GM19467 (cell line): ENCODE measurements around the gene TSPAN9.
"Not testable (repeated sequence)": the region's sequence is repeated elsewhere in the genome, so short reads cannot be mapped to it uniquely, and the experiment has no call there.

Source experiments
- ATAC-seq: cut with Tn5 transposase; IDR thresholded peaks from one replicate; pipeline ENCODE4 v1.9.1; 2021; ENCODE audit warnings: mild to moderate bottlenecking, moderate library complexity; ENCODE audit not compliant: unreplicated experiment

TSPAN9 gene

DNA sequence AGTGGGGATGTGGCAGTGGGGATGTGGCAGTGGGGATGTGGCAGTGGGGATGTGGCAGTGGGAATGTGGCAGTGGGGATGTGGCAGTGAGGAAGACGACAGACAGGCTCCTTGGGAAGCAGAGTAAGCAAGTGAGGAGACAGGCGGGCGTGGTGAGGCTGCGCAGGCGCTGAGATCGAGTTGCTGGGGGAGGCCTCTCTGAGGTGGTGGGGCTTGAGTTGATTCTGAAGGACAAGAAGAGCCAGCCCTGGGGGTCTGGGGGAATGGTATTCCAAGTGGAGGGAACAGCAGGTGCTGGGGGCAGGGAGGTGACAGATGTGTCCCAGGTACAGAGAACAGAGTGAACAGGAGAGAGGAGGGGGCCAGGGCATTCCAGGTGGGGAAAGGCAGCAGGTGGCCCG is 33.8 kb upstream of the TSPAN9 start:
- ATAC-seq, result no peak

DNA sequence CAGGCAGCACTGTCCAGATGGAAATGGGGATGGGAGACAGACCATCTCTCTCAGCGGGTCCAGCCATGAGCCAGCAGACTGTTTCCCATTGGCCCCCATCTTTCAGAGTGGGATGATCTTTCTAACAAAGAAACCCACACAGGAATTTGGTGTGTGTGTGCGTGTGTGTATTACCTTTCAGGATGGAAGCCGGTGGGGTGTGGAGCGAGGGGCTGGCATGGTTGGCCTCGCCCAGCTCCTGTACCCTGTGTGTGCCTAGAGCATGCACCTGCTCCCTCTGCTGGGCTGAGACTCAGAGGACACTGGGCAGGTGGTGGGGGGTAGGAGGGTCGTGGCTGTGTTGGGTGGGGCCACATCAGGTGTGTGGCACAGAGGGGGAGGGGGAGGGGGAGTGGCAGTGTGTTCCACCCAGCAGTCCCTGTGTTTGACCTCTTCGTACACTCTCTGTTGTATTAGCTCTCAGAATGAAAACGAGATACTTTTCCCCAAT is 33.0 kb upstream of the TSPAN9 start:
- no peak for ATAC-seq

DNA sequence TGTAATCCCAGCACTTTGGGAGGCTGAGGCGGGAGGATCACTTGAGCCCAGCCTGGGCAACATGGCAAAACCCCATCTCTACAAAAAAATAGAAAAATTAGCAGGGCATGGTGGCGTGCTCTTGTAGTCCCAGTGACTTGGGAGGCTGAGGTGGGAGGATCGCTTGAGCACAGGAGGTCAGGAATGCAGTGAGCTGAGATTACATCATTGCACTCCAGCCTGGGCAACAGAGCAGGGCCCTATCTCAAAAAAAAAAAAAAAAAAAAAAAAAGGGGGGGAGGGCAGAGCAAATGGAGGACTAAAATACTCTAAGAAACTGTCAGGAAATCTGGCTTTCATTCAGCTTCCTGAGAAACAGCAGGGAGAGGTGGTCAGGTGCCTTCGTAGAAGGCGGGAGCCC is 31.7 kb upstream of the TSPAN9 start:
- ATAC-seq, result no peak

DNA sequence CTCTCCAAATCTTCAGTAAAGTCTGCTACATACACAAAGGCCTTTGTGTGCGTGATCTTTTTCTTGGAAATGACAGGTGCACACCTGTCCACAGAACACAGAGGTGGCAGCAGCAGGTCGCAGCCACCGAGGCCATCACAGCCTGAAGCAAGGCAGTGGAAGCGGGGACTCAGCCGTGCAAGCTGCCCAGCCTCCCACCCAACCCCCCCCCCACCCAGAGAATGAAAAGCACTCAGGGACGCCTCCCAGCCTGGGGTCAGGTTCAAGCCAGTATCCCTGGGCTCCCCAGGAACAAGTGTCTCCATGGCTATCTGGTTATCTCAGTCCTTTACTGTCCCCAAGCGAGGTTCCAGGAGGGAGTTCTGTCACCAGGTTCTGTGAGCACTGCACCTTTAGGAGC is 31.2 kb upstream of the TSPAN9 start:
- ATAC-seq, result no peak

DNA sequence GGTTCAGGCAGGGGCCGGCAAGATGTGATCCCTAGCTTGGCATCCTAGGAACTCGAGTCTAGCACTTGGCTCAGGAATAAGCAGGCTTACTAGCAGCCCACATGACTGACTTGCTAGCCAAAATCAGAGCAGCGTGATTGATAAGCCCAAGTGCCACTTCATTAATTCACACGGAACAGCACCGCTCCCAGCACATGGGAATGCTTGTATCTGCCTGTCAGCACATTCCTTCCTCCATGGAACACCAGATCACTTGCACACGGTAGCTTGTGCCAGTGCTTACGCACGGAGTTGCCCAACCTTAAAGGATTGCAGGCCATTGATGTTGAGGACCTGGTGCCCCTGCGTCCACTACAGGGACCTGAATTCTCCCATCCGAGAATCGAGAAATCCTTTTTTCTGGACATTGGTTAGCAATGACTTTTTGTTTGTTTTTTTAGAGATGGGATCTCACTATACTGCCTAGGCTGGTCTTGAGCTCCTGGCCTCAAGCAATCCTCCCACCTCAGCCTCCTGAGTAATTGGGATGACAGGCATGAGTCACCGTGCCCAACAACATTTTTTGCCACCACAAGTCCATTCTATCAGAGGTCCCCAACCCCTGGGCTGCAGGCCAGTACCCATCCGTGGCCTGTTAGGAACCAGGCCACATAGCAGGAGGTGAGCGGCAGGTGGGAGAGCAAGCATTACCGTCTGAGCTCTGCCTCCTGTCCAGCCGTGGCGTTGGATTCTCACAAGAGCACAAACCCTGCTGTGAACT is 30.6 kb upstream of the TSPAN9 start:
- no peak for ATAC-seq

DNA sequence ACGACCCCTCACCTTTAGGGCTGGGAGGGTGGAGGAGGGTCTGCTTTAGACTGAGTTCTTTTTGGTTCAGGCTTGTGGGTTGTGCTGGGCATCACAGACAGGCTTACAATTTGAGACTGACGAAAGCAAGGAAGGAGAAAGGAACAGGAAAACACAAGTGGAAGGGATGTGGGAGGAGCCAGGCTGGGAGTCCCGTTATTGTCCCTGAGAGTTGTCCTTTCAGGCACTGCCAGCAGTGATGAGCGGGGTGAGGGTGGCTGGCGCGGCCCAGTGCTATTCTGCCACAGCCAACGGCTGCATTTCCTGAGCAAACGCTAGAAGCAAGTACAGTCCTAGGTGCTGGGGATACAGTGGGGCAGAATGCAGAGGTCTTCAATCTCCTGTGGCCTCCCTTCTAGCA is 29.2 kb upstream of the TSPAN9 start:
- no peak for ATAC-seq

DNA sequence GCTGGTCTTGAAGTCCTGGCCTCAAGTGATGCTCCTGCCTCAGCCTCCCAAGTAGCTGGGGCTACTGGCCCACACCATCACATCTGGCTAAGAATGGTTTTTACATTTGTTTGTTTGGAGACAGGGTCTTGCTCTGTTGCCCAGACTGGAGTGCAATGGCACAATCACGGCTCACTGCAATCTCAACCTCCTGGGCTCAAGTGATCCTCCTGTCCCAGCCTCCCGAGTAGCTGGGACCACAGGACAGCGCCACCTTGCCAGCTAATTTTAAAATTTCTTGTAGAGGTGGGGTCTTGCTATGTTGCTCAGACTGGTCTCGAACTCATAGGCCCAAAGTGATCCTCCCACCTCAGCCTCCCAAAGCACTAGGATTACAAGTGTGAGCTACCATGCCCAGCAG is 28.6 kb upstream of the TSPAN9 start:
- no peak for ATAC-seq

DNA sequence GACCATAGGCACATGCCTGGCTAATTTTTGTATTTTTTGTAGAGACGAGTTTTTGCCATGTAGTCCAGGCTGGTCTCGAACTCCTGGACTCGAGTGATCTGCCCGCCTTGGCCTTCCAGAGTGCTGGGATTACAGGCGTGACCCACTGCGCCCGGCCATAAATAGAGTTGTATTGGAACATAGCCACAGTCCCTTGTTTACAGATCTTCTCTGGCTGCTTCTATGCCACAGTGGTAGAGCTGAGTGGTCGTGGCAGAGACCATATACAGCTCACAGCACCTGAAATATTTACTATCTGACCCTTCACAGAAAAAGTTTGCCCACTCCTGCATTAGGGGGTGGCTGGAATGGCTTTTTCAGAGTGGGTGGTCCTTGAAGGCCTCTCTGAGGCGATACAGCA is 28.0 kb upstream of the TSPAN9 start:
- ATAC-seq, result no peak

DNA sequence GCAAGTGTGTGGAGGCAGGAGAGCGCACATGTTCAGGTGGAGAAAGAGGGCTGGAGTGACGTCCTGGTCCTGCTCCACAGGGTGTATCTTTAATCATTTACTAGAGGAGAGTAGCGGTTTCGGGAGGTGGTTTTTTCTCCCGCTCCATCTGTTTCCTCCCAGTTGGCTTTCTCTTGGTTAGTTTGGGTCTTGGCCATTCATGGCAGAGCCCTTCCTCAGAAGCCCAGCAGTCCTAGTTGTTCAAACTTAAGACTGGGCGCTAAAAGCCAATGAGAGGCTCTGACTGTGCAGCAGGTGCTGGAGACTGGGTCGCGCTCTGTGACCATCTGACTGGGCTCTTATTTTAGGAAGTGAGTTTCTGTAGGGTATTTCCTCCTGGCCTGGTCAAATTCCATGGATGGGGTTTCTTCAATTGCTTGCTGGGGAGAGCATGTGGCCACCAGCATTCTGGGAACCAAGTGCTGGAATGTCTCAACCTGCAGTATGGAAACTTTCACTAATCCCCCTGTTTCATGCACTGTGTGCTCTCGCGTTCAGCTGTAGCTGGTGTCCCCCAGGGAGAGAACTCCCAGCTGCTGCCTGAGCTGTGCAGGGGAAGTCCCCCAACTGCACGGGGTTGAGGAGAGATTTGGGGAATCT is 27.4 kb upstream of the TSPAN9 start:
- ATAC-seq, result no peak

DNA sequence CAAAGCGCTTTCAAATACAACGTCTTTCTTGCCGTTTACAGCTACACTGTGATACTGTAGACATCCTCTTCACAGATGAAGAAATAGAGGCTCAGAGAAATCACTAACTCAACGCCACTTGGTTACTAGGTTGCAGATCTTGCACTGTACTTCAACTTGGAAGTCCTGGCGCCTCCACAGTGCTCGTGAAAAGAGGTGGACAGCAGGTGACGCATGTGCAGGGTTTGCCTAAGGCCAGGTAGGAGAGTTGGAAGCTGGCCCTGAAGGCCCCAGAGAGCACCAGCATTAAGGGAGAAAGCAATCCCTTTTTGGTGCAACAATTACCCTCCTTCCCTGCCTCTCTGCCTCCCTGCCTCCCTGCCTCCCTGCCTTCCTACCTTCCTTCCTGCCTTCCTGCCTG is 22.8 kb upstream of the TSPAN9 start:
- no peak for ATAC-seq

DNA sequence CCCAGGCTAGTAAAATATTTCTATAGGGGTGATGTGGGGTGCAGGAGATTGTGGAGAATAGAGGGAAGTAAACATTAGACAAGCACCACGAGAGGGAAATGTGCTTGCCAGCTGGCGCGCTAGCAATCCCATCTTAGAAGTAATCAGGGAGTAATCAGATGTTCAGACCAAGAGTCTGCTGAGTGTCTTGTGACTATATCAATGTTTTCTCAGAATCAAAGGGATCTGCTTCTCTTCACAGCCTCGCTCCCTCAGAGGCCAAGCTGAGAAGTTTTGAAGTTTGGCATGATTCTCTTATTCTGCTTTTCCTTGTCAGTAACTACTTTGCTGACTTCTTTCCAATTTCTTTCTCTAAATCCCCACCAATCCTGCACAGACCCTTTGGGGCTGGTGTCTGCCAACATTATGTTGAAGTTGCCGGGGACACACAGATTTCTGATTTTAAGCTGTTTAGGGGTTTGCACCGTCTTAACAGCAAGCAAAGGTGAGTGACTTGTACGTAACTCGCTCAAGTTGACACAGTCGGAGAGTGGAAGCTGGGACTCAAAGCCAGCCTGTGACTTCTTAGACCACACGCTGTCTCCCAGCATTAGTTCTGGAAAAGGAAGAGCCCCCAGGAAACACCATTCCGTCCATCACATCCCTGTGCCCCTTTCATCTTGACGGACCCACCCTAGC is 22.0 kb upstream of the TSPAN9 start:
- ATAC-seq, result no peak

DNA sequence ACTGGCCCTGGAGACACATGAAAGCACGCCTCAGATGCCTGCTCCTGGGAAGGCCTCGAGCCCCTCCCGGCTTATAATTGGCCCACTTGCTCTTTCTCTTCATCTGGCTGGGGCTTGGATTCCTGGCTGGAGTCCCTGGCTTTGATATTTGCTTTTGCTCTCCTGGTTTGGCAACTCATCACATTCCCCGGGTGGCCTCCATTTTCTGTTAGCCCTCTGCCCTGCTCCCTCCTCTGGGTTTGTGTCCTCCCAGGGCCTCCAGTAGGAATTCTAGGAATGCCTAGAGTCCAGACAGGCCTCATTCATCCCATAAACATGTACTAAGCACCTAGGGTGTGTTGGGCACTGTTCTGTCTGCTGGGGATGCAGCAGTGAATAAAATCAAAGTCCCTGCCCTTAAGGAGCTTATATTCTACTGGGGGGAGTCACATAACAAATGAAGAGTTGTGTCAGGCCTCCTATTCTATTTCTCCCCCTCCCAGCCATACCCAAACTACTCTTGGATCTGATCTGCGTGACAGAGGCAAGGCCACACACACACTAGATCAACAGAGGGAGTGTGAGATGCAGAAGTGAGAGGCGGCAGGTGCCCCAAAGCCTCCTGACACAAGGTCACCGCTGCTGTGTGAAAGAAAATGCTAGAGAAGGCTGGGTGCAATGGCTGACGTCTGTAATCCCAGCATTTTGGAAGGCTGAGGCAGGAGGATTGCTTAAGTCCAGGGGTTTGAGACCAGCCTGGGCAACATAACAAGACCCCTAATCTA is 21.3 kb upstream of the TSPAN9 start:
- no peak for ATAC-seq

DNA sequence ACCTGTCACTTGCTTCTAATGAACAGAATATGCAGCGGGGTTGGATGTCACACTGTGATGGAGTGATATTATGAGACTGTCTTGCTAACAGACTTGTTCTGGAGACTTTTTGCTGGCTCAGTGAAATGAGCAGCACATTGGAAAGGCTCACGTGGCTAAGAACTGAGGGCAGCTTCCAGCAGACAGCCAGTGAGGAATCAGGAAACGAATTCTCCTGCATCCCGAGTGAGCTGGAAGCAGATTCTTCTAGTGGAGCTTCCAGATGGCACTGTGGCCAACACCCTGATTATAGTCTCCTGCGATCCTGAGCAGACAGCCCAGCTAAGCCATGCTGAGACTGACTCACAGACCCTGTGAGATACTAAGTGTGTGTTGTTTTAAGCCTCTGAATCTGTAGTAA is 16.1 kb upstream of the TSPAN9 start:
- ATAC-seq, result no peak

DNA sequence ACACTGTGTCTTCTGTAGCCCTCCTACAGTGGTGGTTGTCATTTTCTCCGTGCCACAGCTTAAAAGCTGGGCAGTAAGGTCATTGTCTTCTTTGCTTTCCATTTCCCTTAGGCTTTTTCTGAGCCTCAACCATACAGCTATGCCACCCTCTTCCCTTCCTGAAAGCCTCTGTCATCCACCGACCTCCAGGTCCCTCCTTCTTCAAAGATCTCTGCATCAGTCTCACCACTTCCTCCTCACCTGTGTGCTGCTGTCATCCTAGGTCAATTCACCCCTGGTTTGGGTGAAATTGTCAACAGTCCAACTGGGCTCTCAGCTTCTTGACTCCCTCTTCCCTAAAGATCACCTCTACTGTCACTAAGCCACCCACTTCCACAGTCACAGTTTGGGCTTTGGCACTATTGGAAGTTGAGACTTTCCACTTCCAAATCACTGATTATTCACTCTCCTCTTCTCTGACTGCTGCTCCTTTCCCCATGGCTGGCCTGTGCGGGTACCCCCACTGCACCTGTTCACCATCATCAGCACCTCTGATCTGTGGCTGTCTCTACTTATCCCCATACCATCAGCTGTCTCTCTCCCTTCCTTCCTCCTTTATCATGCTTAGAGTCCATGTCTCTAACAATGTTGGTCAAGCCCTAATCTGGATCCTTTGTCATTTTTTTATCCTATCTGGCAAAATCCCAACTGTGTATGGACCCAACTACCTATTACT is 15.5 kb upstream of the TSPAN9 start:
- ATAC-seq, result no peak

DNA sequence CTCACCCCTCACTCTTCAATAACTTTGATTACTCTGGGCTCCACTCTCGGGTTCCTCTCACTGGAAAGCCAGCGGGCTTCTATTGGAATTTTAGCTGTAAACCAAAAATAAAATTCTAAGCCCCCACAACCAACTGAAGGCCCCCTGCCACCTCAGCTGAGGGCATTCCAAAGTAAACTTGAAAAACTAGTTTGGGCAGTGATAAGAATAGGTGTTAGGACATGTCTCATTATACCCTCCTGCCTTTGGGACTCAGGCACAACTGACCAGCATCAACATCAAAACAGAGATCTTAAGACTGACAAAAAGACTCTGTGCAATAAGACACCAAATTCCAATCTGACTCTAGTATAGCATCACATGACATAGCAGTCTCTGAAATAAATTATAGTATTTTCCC is 11.9 kb upstream of the TSPAN9 start:
- ATAC-seq, result no peak

DNA sequence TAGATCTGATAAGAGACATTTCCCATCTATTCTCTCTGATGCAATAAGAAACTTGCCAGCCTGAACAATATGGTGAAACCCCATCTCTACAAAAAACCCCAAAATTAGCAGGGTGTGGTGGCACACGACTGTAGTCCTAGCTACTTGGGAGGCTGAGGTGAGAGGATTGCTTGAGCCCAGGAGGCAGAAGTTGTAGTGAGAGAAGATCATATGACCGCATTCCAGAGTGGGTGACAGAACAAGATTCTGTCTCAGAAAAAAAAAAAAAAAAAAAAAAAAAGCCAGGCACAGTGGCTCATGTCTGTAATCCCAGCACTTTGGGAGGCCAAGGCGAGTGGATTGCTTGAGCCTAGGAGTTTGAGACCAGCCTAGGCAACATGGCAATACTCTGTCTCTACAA is 11.3 kb upstream of the TSPAN9 start:
- not testable (repeated sequence) for ATAC-seq

DNA sequence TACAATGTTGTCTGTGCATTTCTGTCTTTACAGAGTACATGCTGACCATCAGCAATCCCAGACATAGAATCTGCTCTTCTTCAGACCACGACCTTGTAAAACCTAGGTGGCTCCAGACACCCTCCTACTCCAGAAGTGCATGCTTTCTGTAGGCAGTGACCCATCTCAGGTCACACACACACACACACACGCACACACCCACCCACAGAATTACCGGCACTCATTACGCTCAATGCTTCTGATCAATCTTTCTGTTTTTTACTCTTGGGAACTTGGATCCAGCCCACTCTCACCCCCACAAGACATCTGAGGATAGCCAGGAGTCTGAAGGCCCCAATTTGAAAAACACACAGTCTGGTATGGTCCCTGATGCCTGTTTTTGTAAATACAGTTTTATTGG is 7.5 kb upstream of the TSPAN9 start:
- ATAC-seq, result no peak

DNA sequence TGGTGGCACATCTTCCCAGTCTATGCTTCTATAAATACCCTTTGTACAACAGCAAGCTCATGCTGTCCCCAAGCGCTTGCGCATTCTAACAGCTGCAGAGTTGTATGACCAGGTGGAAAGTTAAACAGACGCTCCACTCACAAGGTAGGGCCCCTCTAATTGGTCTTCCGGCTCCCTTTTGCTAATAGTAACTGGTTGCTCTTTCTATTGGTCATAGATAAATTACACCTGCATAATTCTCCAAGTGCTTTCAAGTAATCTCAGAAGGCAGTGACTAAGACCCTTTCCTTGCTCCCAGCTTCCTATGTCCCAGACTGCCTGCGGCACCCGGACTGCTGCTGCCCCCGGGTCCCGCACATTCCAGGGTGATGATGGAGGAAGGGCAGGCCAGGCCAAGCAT is 6.1 kb upstream of the TSPAN9 start:
- no peak for ATAC-seq

DNA sequence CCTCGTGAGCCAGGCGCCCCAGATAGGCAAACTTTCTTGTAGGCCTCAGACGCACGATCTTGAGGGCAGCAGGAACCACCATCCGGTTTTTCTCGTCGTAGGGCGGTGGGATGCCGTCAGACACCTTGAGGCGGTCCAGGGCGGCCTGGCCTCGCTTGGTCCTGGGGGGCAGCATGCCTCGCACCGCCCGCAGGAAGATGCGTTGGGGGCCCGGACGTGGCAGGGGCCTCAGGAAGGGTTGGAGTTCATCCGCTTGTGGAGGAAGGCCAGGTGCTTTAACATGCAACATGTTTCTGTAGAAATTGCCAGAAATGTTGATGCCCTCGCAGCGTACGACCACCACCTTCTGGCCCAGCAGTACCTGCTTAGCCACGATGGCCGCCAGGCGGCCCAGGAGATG is 5.5 kb upstream of the TSPAN9 start:
- ATAC-seq, result no peak

DNA sequence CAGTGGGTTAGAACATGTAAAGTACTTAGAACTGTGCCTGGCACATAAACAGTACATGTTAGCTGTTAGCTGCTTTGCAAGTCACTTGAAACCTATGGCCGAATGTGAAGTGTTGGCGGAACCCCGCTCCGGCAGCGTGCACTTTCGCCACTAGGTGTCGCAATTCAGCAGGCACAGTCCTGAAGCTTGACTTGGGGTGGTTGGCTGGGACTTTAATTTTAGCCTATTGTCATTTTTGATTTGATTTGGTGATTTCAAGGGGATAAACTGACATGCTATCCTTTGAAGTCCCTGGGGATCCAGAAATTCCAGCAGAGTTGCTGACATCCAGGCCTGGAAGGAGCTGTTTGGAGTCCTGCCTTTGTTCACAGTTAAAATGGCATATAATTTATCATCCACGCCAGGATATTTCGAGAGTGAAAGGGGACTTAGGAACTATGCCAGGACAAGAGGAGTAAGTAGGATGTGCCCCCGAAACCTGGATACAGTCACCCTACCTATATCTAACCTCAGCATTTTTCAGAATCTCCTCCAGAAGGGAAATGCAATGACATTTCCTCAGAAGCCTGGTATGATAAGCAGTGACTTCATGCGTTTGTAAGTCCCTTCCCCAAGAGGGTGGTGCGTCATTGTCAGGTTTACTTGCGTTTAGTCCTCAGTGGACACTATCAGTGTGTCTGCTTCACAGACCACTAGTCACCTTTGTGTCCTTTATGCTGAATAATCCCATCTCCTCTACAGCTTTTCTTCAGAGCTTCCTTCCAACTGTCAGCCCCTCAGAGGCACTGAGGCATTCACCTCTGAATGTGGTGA is 3.5 kb upstream of the TSPAN9 start:
- no peak for ATAC-seq
